HepG2 (cell line): ENCODE measurements around the gene SLC12A5. TPM values are rescaled to one million over a fixed set of nuclear protein-coding genes. Genes with fewer than 3 reads are reported as not detected.

ENCODE experiments used
- ARID3A ChIP-seq: IDR thresholded peaks from 2 replicates; pipeline ENCODE4 v1.6.1; 2012; ENCODE audit warnings: low read depth, low read length, improper control_type of control experiment
- DR1 ChIP-seq: sonication (generic); formaldehyde crosslinking; IDR thresholded peaks from 2 replicates; pipeline ENCODE4 v1.8.0; 2021; ENCODE audit warnings: mild to moderate bottlenecking, missing genetic modification reagents, inconsistent platforms
- JUNB ChIP-seq: sonication (generic); formaldehyde crosslinking; IDR thresholded peaks from 2 replicates; pipeline ENCODE4 v1.8.0; 2022; ENCODE audit warnings: missing genetic modification reagents, mild to moderate bottlenecking, borderline replicate concordance
- JUND ChIP-seq: sonication (generic); formaldehyde crosslinking; IDR thresholded peaks from 2 replicates; pipeline ENCODE4 v1.8.0; 2022; ENCODE audit warnings: mild to moderate bottlenecking, missing genetic modification reagents
- KDM5A ChIP-seq: fragments of 200-600 bp; sonication (generic); IDR thresholded peaks from 2 replicates; pipeline ENCODE4 v1.7.0; 2018; ENCODE audit warnings: antibody characterized with exemption, mild to moderate bottlenecking, low read length, borderline replicate concordance
- NR2C2 ChIP-seq: sonication (generic); formaldehyde crosslinking; IDR thresholded peaks from 2 replicates; pipeline ENCODE4 v1.4.0; 2020; ENCODE audit warnings: missing genetic modification reagents, mild to moderate bottlenecking, moderate library complexity, borderline replicate concordance
- POGZ ChIP-seq: sonication (generic); formaldehyde crosslinking; IDR thresholded peaks from 2 replicates; pipeline ENCODE4 v1.4.0; 2020; ENCODE audit warnings: mild to moderate bottlenecking, missing genetic modification reagents
- SRSF1 ChIP-seq: fragments of 200-400 bp; formaldehyde crosslinking; optimal IDR thresholded peaks from 2 replicates; pipeline ENCODE3; 2017; ENCODE audit warnings: mild to moderate bottlenecking, low read depth, low read length, moderate library complexity
- TBX2 ChIP-seq: sonication (generic); formaldehyde crosslinking; IDR thresholded peaks from 2 replicates; pipeline ENCODE4 v1.5.0; 2020; ENCODE audit warnings: missing genetic modification reagents, mild to moderate bottlenecking, borderline replicate concordance
- TEAD2 ChIP-seq: sonication (generic); formaldehyde crosslinking; IDR thresholded peaks from 2 replicates; pipeline ENCODE4 v1.9.0; 2021; ENCODE audit warnings: missing genetic modification reagents
- TFAP4 ChIP-seq: sonication (generic); IDR thresholded peaks from 2 replicates; pipeline ENCODE4 v1.6.1; 2016; ENCODE audit warnings: low read depth, borderline replicate concordance
- ZBTB34 ChIP-seq: sonication (generic); formaldehyde crosslinking; IDR thresholded peaks from 2 replicates; pipeline ENCODE4 v1.8.0; 2022; ENCODE audit warnings: mild to moderate bottlenecking, missing genetic modification reagents
- ZNF556 ChIP-seq: sonication (generic); formaldehyde crosslinking; IDR thresholded peaks from 2 replicates; pipeline ENCODE4 v1.4.0; 2020; ENCODE audit warnings: mild to moderate bottlenecking, missing genetic modification reagents, borderline replicate concordance
- ZNF660 ChIP-seq: sonication (generic); formaldehyde crosslinking; IDR thresholded peaks from 2 replicates; pipeline ENCODE4 v1.5.1; 2020; ENCODE audit warnings: mild to moderate bottlenecking, low read depth, missing genetic modification reagents, borderline replicate concordance
- ZNF724P ChIP-seq: sonication (generic); formaldehyde crosslinking; IDR thresholded peaks from 2 replicates; pipeline ENCODE4 v1.8.0; 2022; ENCODE audit warnings: missing genetic modification reagents, borderline replicate concordance
- ZNF768 ChIP-seq: sonication (generic); formaldehyde crosslinking; IDR thresholded peaks from 2 replicates; pipeline ENCODE4 v1.4.0; 2020; ENCODE audit warnings: missing genetic modification reagents
- polyA plus RNA-seq, 8 experiments: library from polyadenylated mRNA; depleted of rRNA in 3 of 8; stranded (reverse) in 7 of 8; unstranded in 1 of 8; fragments of >200 nt; fragmentation: Illumina TruSeq in 4 of 8; extraction: Trizol in 4 of 8; gene quantifications; 2 replicates each; pipeline versions ENCODE4 v1.2.1 to v1.2.3, GENCODE V29; 2011 to 2016; ENCODE audit warnings: low read depth in 4 of 8, missing spikeins in 1 of 8, mixed read lengths in 1 of 8; ENCODE audit not compliant: insufficient read depth in 1 of 8
- total RNA-seq, 5 experiments: library from RNA; depleted of rRNA; stranded (reverse); fragments of >200 nt; fragmentation: Illumina TruSeq; extraction: Trizol; gene quantifications; 2 replicates each; pipeline ENCODE4 v1.2.3, GENCODE V29; 2016; ENCODE audit warnings: low read depth in 1 of 5
- TF ChIP-seq, protein P1 (sequence below): sonication (generic); formaldehyde crosslinking; IDR thresholded peaks from 2 replicates; pipeline ENCODE4 v1.8.1; 2023; ENCODE audit warnings: mild to moderate bottlenecking, moderate library complexity, missing genetic modification reagents
- TF ChIP-seq, protein P2 (sequence below): sonication (generic); formaldehyde crosslinking; IDR thresholded peaks from 2 replicates; pipeline ENCODE4 v1.4.0; 2020; ENCODE audit warnings: mild to moderate bottlenecking, missing genetic modification reagents

SLC12A5 gene
- total and polyA plus RNA-seq, 2 of the 13 experiments (the other 11 are each of a cell fraction or from before 2014, with no cell fraction given) = 4.3 to 5.4 TPM

DNA sequence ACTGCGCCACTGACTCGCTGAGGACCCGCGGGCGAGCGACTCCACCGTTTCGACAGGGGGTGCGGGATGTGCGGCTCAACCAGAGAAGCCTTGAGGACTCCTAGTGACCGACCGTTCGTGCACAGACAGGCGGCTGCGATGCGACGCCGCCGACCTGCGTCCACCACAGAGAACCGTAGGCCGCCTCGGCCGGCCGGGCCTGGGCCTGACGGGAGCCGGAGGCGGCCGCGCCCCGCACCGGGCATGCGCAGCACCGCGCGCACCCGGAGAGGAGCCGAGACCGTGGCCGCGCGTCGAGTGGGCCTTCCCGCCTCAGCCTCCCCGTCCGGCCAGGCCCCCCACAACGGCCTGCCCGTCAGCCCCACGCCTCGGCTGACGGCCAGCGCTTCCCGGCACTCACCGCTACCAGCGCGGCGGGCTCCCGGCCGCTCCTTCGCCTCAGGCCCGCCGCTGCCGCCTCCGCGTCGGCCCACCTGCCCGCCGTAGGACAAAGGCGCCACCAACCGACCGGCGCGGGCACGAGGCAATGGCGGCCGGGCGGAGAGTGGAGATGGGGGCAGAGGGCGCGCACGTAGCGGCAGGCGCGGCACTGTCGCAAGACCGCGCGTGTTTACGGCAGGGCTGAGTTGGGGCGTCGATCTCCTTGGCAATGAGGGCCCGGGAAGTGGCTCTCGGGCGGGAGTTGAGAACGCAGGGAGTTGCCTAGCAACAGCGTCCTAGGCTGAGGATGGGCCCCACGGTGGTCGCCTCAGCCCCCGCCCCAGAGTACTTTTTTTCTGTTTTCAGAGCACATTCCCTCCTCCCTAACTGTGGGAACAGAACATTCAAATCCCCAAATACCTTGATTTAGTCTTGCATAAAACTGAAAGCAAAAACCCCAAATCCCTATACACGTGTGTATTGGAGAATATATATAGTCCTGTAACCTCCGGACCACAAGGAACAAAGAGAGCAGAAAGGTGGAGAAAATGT is 60.7 kb downstream of the SLC12A5 start, which contains the start of gene NCOA5 (continued):
- TF ChIP-seq, protein P1, sequence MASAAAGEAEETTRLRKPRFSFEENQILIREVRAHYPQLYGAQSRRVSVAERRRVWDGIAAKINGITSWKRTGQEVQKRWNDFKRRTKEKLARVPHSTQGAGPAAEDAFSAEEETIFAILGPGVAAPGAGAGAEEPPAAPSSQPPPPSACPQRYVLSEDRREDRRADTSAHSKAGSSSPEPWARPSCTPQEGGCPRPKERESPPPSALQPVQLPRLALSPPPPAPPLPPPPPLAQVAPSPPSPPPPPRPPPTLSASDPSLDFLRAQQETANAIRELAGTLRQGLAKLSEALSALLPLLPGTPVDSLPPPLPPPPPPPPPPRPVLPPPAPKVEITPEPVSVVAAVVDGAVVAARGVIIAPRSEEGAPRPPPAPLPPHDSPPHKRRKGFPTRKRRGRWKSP (CRISPR knock-in tag) = peak; percentile 39; the same call in 1 of the 2 replicates
- TF ChIP-seq ZBTB34 (CRISPR knock-in tag) (peak; percentile 90), ZNF724P (peak; percentile 98), JUND (CRISPR knock-in tag) (peak; percentile 62; the same call in 1 of the 2 replicates), DR1 (CRISPR knock-in tag) (peak; percentile 84; the same call in 1 of the 2 replicates), ZNF556 (CRISPR knock-in tag) (peak; percentile 97; the same call in 1 of the 2 replicates), ARID3A (peak; percentile 24; the same call in 1 of the 2 replicates), ZNF660 (CRISPR knock-in tag) (no peak), ZNF768 (CRISPR knock-in tag) (peak; percentile 69), POGZ (CRISPR knock-in tag) (no peak), KDM5A (peak; percentile 83; the same call in 1 of the 2 replicates), NR2C2 (peak; percentile 95), TEAD2 (CRISPR knock-in tag) (peak; percentile 87; the same call in 1 of the 2 replicates), TBX2 (CRISPR knock-in tag) (peak; percentile 71), TFAP4 (peak; percentile 71; the same call in 1 of the 2 replicates), SRSF1 (peak; percentile 85), JUNB (CRISPR knock-in tag) (no peak)
- TF ChIP-seq, protein P2, sequence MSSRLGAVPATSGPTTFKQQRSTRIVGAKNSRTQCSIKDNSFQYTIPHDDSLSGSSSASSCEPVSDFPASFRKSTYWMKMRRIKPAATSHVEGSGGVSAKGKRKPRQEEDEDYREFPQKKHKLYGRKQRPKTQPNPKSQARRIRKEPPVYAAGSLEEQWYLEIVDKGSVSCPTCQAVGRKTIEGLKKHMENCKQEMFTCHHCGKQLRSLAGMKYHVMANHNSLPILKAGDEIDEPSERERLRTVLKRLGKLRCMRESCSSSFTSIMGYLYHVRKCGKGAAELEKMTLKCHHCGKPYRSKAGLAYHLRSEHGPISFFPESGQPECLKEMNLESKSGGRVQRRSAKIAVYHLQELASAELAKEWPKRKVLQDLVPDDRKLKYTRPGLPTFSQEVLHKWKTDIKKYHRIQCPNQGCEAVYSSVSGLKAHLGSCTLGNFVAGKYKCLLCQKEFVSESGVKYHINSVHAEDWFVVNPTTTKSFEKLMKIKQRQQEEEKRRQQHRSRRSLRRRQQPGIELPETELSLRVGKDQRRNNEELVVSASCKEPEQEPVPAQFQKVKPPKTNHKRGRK = no peak
